Measurements from ENCODE around the gene SYTL3. TPM values are rescaled to one million over a fixed set of nuclear protein-coding genes. Genes with fewer than 3 reads are reported as not detected.

The SYTL3 gene
- total and polyA plus RNA-seq, 7 donors: 1.7 to 17.3 (median 4.1) TPM

DNA sequence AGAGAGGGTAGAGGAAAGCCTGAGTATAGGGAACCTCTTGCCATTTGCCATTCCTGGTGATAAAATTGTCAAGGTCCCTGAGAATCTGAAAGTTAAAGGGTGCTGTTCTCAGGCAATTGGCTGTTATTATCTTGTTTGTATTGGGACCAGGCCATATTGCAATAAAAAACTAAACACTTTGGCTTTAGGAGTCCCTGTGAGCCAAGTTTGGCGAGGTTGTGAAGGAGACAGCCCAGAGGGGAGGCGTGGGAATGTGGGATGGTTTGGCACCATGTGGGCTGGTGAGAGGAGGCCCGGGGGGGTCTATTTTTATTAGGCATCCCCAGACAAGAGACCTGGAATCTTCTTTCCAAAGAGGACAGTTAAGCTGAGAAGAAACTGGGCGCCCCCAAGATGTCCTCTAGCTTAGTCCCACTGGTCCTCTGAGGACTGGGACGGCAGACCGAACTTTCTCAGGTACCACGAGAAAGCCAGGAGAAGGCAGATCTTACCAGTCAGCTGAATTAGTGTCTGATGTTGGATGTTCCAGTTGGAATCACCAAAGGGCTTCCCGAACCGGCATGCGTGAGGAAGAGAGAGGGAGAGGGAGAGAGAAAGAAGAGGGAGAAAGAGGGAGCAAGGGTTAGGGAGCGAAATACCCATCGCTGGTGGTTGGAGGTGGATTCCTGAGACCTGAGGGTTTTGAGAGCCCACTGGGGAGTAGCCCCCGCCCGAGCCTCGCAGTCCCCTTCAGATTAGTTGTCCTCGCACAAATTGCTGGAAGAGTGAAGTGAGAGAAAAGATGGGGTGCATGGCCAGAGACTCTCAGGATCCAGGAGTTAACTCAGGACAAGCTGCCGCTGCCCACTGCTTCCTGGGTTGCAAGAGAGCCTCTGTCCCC is 29.7 kb upstream of the SYTL3 start:
- Histone ChIP-seq H3K27me3 (ENCODE audit: insufficient read depth in 3 of 3, low read length in 2 of 3) (no peaks in the 10 kb centered on the region), H3K36me3 (ENCODE audit: insufficient read depth in 1 of 2, low read depth in 1 of 2) (peaks cover 0 to 38% of the 10 kb centered on the region in 2 donors), H3K9me3 (no peaks in the 10 kb centered on the region), H3K4me1 (no peaks in the 10 kb centered on the region), H3K4me3 (no peak overlapping the region), H3K27ac (no peak overlapping the region)
- no peak for TF ChIP-seq CTCF (IDR thresholded peaks at IDR 0.05)
- intact Hi-C loops (cut with DNase I): loop anchor here in 1 of 2 donors (10.0 kb wide), 1 partner anchor 495 kb away; no protein-coding TSS in a partner anchor
- no peak for ATAC-seq
- no peak for DNase-seq
- 95 to 96% (median 95%) methylated on average over 17 of the region's 17 CpGs for WGBS, 3 donors

GRCh38 chr6:158620963-158621693 is 28.7 kb upstream of the SYTL3 start:
- no peak for TF ChIP-seq CTCF (IDR thresholded peaks at IDR 0.05)
- no peaks in the 10 kb centered on the region for H3K27me3 ChIP-seq (ENCODE audit: insufficient read depth in 3 of 3, low read length in 2 of 3)
- H3K4me3 ChIP-seq: no peak overlapping the region
- intact Hi-C loops (cut with DNase I): loop anchor here in 1 of 2 donors (10.0 kb wide), 1 partner anchor 494 kb away; no protein-coding TSS in a partner anchor
- H3K27ac ChIP-seq: no peak overlapping the region
- H3K9me3 ChIP-seq: no peaks in the 10 kb centered on the region
- 92 to 94% (median 93%) methylated on average over 13 of the region's 13 CpGs for WGBS, 3 donors
- ATAC-seq (no peak), DNase-seq (no peak)
- H3K4me1 ChIP-seq: no peaks in the 10 kb centered on the region
- H3K36me3 ChIP-seq (ENCODE audit: insufficient read depth in 1 of 2, low read depth in 1 of 2): peaks cover 0 to 48% of the 10 kb centered on the region in 2 donors

DNA sequence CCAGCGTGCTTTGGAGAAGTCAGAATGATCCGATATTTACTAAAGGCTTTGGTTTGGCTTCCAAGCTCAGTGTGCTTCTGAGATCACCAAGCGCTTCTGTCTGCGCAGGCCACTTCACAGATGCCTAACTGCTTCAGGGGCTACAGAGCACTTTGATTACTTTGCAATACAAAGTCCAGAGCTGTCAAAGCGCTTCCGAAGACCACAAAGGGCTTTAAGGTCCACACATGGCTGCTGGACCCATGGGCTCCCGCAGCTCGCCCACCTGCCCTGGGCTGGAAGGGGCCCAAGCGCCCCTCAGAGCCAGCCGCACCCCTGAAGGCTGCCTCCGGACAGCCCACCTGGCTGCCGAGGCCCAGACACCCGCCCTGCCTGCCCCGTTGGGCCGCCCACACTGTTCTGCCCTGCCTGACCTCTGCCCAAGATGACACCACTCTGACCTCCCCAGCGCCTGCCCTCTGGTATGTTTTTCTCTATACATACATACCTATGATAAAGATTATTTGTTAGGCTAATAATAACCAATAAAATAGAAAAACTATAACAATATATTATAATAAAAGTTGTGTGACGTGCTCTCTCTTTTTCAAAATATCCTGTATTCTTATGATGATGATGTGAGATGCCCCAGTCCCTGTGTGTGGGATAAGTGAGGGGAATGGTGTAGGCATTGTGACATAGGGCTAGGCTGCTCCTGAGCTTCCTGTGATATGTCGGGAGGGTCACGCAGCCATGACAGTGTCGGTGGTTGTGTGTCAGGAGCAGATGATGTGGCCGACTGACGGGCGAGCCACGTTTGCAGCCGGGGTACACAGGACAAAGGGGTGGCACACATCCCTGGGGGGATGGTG is 27.9 kb upstream of the SYTL3 start:
- Histone ChIP-seq H3K4me1 (no peaks in the 10 kb centered on the region), H3K36me3 (ENCODE audit: insufficient read depth in 1 of 2, low read depth in 1 of 2) (peaks cover 0 to 53% of the 10 kb centered on the region in 2 donors), H3K4me3 (no peak overlapping the region), H3K9me3 (no peaks in the 10 kb centered on the region), H3K27me3 (ENCODE audit: insufficient read depth in 3 of 3, low read length in 2 of 3) (no peaks in the 10 kb centered on the region), H3K27ac (no peak overlapping the region)
- TF ChIP-seq CTCF (IDR thresholded peaks at IDR 0.05): no peak
- intact Hi-C loops (cut with DNase I): loop anchor here in 1 of 2 donors (10.0 kb wide), 1 partner anchor 493 kb away; no protein-coding TSS in a partner anchor
- no peak for ATAC-seq
- WGBS, 3 donors: 93 to 94% (median 94%) methylated on average over 23 to 25 of the region's 25 CpGs
- DNase-seq: no peak

- no peak for ATAC-seq
- DNase-seq: no peak
- Histone ChIP-seq H3K27ac (no peak overlapping the region), H3K36me3 (ENCODE audit: insufficient read depth in 1 of 2, low read depth in 1 of 2) (peaks cover 0 to 53% of the 10 kb centered on the region in 2 donors), H3K4me1 (no peaks in the 10 kb centered on the region), H3K4me3 (no peak overlapping the region), H3K27me3 (ENCODE audit: insufficient read depth in 3 of 3, low read length in 2 of 3) (no peaks in the 10 kb centered on the region), H3K9me3 (no peaks in the 10 kb centered on the region)
- intact Hi-C loops (cut with DNase I): loop anchor here in 1 of 2 donors (10.0 kb wide), 1 partner anchor 492 kb away; no protein-coding TSS in a partner anchor
- WGBS, 3 donors: 81 to 87% (median 85%) methylated on average over 10 of the region's 10 CpGs
- TF ChIP-seq CTCF (IDR thresholded peaks at IDR 0.05): no peak
Measured at GRCh38 chr6:158622545-158623190, 27.2 kb upstream of the SYTL3 start.

Measured in psoas muscle (tissue), 8 donors.